SK-N-SH (cell line): Measurements from ENCODE around the gene ARHGEF28. TPM values are rescaled to one million over a fixed set of nuclear protein-coding genes. Genes with fewer than 3 reads are reported as not detected.

Experiments used
- CTCF ChIA-PET: fragments of 300-600, 350-600 bp; formaldehyde crosslinking; extraction: SDS; loops from one replicate; lab custom pipeline; 2021; lab: Yijun Ruan, JAX
- POLR2A ChIA-PET: fragments of 350-600 bp; sonication (Branson Sonifier 250); formaldehyde crosslinking; extraction: SDS; loops from one replicate; lab custom pipeline; 2020; ENCODE audit warnings: antibody characterized with exemption, inconsistent platforms; lab: Yijun Ruan, JAX
- DNase-seq: peaks from one replicate; pipeline ENCODE4 v3.0.0; 2012
- H2AFZ ChIP-seq: fragments of 200-600 bp; sonication (generic); 2 replicates; pipeline ENCODE4 v1.8.1; 2016; ENCODE audit warnings: antibody characterized with exemption, mild to moderate bottlenecking, low read depth
- H3F3A ChIP-seq: fragments of 200-600 bp; sonication (generic); replicated peaks from 2 replicates; pipeline ENCODE3; 2016; ENCODE audit warnings: antibody characterized with exemption, mild to moderate bottlenecking; ENCODE audit not compliant: insufficient read depth
- H3K27ac ChIP-seq, 2 experiments: fragments of 200-500 bp in 1 of 2; fragments of 200-600 bp in 1 of 2; sonication (Bioruptor generic) in 1 of 2; sonication (generic), shearing (Covaris generic) in 1 of 2; 2 replicates each; pipeline versions ENCODE4 v1.5.1 to v1.6.1; 2014 to 2016; ENCODE audit warnings: low read depth in 2 of 2, inconsistent platforms in 1 of 2, low read length in 1 of 2, mild to moderate bottlenecking in 1 of 2, mixed read lengths in 1 of 2
- H3K27me3 ChIP-seq: fragments of 200-600 bp; sonication (generic), shearing (Covaris generic); 2 replicates; pipeline ENCODE4 v1.6.1; 2016; ENCODE audit warnings: mixed run types; ENCODE audit not compliant: insufficient read depth
- H3K36me3 ChIP-seq, 2 experiments: fragments of 200-500 bp in 1 of 2; fragments of 200-600 bp in 1 of 2; sonication (Bioruptor generic) in 1 of 2; sonication (generic) in 1 of 2; replicated peaks in 1 of 2; 2 replicates each; pipeline versions ENCODE3 to v1.5.1; 2014 to 2016; ENCODE audit warnings: low read length in 1 of 2, mild to moderate bottlenecking in 1 of 2; ENCODE audit not compliant: insufficient read depth in 2 of 2, control insufficient read depth in 1 of 2
- H3K4me1 ChIP-seq, 2 experiments: fragments of 200-500 bp in 1 of 2; fragments of 200-600 bp in 1 of 2; sonication (Bioruptor generic) in 1 of 2; sonication (generic), shearing (Covaris generic) in 1 of 2; 2 replicates each; pipeline versions ENCODE4 v1.5.1 to v1.6.1; 2014 to 2016; ENCODE audit warnings: low read depth in 1 of 2, low read length in 1 of 2, mixed run types in 1 of 2; ENCODE audit not compliant: insufficient read depth in 2 of 2, control insufficient read depth in 1 of 2
- H3K4me2 ChIP-seq: fragments of 200-600 bp; sonication (generic), shearing (Covaris generic); 2 replicates; pipeline ENCODE4 v1.6.1; 2017; ENCODE audit warnings: mixed run types
- H3K4me3 ChIP-seq, 2 experiments: fragments of 200-500 bp in 1 of 2; fragments of 200-600 bp in 1 of 2; sonication (Bioruptor generic) in 1 of 2; sonication (generic), shearing (Covaris generic) in 1 of 2; 2 replicates each; pipeline versions ENCODE4 v1.5.1 to v1.8.1; 2014 to 2016; ENCODE audit warnings: low read depth in 2 of 2, inconsistent platforms in 1 of 2, low read length in 1 of 2, mild to moderate bottlenecking in 1 of 2, mixed read lengths in 1 of 2, moderate library complexity in 1 of 2
- H3K79me2 ChIP-seq: fragments of 200-600 bp; sonication (generic); 2 replicates; pipeline ENCODE4 v1.8.1; 2017; ENCODE audit warnings: mild to moderate bottlenecking; ENCODE audit not compliant: insufficient read depth
- H3K9ac ChIP-seq: fragments of 200-600 bp; sonication (generic); 2 replicates; pipeline ENCODE4 v1.6.1; 2017; ENCODE audit warnings: mixed run types
- H3K9me2 ChIP-seq: fragments of 200-600 bp; sonication (generic); 2 replicates; pipeline ENCODE4 v1.6.1; 2017; ENCODE audit warnings: mixed run types
- H3K9me3 ChIP-seq: fragments of 200-600 bp; sonication (generic); 2 replicates; pipeline ENCODE4 v1.6.1; 2017; ENCODE audit warnings: mixed run types, mild to moderate bottlenecking, moderate library complexity
- H4K20me1 ChIP-seq: fragments of 200-600 bp; sonication (generic); 2 replicates; pipeline ENCODE4 v1.6.1; 2017; ENCODE audit warnings: mild to moderate bottlenecking, mixed run types; ENCODE audit not compliant: insufficient read depth
- CHD2 ChIP-seq: fragments of 150-350 bp; IDR thresholded peaks from 2 replicates; pipeline ENCODE4 v1.6.1; 2018; ENCODE audit warnings: low read length; ENCODE audit not compliant: partially characterized antibody
- CTCF ChIP-seq: fragments of 200-600 bp; sonication (generic); IDR thresholded peaks from 2 replicates; pipeline ENCODE4 v1.6.1; 2017; ENCODE audit warnings: antibody characterized with exemption, mild to moderate bottlenecking, moderate library complexity
- MAX ChIP-seq: IDR thresholded peaks from 2 replicates; pipeline ENCODE4 v1.4.0; 2012; ENCODE audit warnings: low read depth
- NFIC ChIP-seq: IDR thresholded peaks from 2 replicates; pipeline ENCODE4 v1.4.0; 2012; ENCODE audit warnings: borderline replicate concordance
- PBX3 ChIP-seq: IDR thresholded peaks from 2 replicates; pipeline ENCODE4; 2012
- RAD21 ChIP-seq: IDR thresholded peaks from 2 replicates; pipeline ENCODE4 v1.6.1; 2012; ENCODE audit warnings: mild to moderate bottlenecking, low read length
- RCOR1 ChIP-seq: fragments of 150-350 bp; IDR thresholded peaks from 2 replicates; pipeline ENCODE4 v1.6.1; 2017; ENCODE audit warnings: antibody characterized with exemption, low read length
- REST ChIP-seq: IDR thresholded peaks from 2 replicates; pipeline ENCODE4 v1.6.1; 2012; ENCODE audit warnings: mild to moderate bottlenecking, low read depth, low read length, moderate library complexity
- SMC3 ChIP-seq: IDR thresholded peaks from 2 replicates; pipeline ENCODE4 v1.6.1; 2012; ENCODE audit warnings: low read depth, low read length, improper control_type of control experiment
- TCF12 ChIP-seq: IDR thresholded peaks from 2 replicates; pipeline ENCODE4 v1.4.0; 2012
- TEAD4 ChIP-seq: IDR thresholded peaks from 2 replicates; pipeline ENCODE4 v1.4.0; 2012; ENCODE audit warnings: mild to moderate bottlenecking, borderline replicate concordance; ENCODE audit not compliant: insufficient read depth
- USF2 ChIP-seq: fragments of 150-350 bp; IDR thresholded peaks from 2 replicates; pipeline ENCODE4 v1.6.1; 2017; ENCODE audit warnings: antibody characterized with exemption, low read length, low read depth, borderline replicate concordance
- ZBTB33 ChIP-seq: IDR thresholded peaks from 2 replicates; pipeline ENCODE4 v1.4.0; 2012; ENCODE audit warnings: low read depth, borderline replicate concordance
- polyA plus RNA-seq, 3 experiments: library from polyadenylated mRNA; depleted of rRNA; stranded (reverse); fragments of >200 nt; gene quantifications; 2 replicates each; pipeline ENCODE4 v1.2.3, GENCODE V29; 2012

Gene ARHGEF28
- polyA plus RNA-seq, 1 of the 3 experiments (the other 2 are of a cell fraction) = 4.2 TPM

- no peak for TF ChIP-seq USF2
- TF ChIP-seq CHD2 = no peak
- no peak for TF ChIP-seq RCOR1
- no peak for TF ChIP-seq TCF12
Measured at GRCh38 chr5:73835726-73836125, 209.7 kb downstream of the ARHGEF28 start (continued).

- no peak overlapping the region for H3K4me3 ChIP-seq
- TF ChIP-seq RAD21 (no peak), SMC3 (no peak), MAX (no peak), REST (no peak), TEAD4 (no peak), CTCF (no peak), NFIC (no peak), PBX3 (no peak), ZBTB33 (no peak)
- H3K27me3 ChIP-seq = no peaks in the 10 kb centered on the region
- no peaks in the 10 kb centered on the region for H4K20me1 ChIP-seq
- H3K9me2 ChIP-seq = no peaks in the 10 kb centered on the region
- no peak overlapping the region for H2AFZ ChIP-seq
- POLR2A ChIA-PET = no interaction called here
- H3K4me1 ChIP-seq = no peaks in the 10 kb centered on the region
- CTCF ChIA-PET = no interaction called here
- H3K27ac ChIP-seq = no peak overlapping the region
- H3K36me3 ChIP-seq = peaks cover 0 to 8% of the 10 kb centered on the region in 2 experiments
- DNase-seq = no peak
- no peak overlapping the region for H3K9ac ChIP-seq
- H3K9me3 ChIP-seq = no peaks in the 10 kb centered on the region
- no peak overlapping the region for H3K4me2 ChIP-seq
- H3F3A ChIP-seq = no peaks in the 10 kb centered on the region
- no peaks in the 10 kb centered on the region for H3K79me2 ChIP-seq
Measured at GRCh38 chr5:73836607-73837006, 210.6 kb downstream of the ARHGEF28 start.
